Renal pelvis (tissue), 12 donors: ENCODE results near the gene SYCP3. TPM values are rescaled to one million over a fixed set of nuclear protein-coding genes. Genes with fewer than 3 reads are reported as not detected.

Experiments
- DNase-seq: peaks from one replicate; pipeline ENCODE4 v3.0.0-alpha.2; 2013
- long read RNA-seq, 16 experiments: transcript quantifications; one replicate each; lab custom pipeline, GENCODE V29; 2026
- polyA plus RNA-seq, 3 donors: library from polyadenylated mRNA; unstranded; fragments of 120-200 nt; gene quantifications; one replicate each; pipeline ENCODE4 v1.2.1, GENCODE V29; 2013; ENCODE audit not compliant: insufficient read length in 3 of 3

The SYCP3 gene
- 1 to 10 TPM in 1 of 3 donors, under 1 TPM in 2; 0.85 to 1.5 (median 0.97) TPM for polyA plus RNA-seq
- long read RNA-seq, donor 1, result 0 reads
- long read RNA-seq, donor 2, partial matches to known transcripts, result 39 of 77 reads
- long read RNA-seq, donor 2, other reads (novel, unspliced or antisense), result 38 of 77 reads
- long read RNA-seq, donor 3, result 0 reads
- long read RNA-seq, donor 4, result 0 reads
- long read RNA-seq, donor 5, result 0 reads
- long read RNA-seq, donor 6, result 0 reads
- long read RNA-seq, donor 7, partial matches to known transcripts, result 76 of 113 reads
- long read RNA-seq, donor 7, other reads (novel, unspliced or antisense), result 37 of 113 reads
- long read RNA-seq, donor 8, result 0 reads
- long read RNA-seq, donor 9, partial matches to known transcripts, result 52 of 91 reads
- long read RNA-seq, donor 9, other reads (novel, unspliced or antisense), result 39 of 91 reads
- long read RNA-seq, donor 10, result 0 reads
- long read RNA-seq, donor 11, partial matches to known transcripts, result 65 of 65 reads
- long read RNA-seq, donor 11, other reads (novel, unspliced or antisense), result 0 of 65 reads
- long read RNA-seq, donor 12, result 0 reads
- long read RNA-seq, donor 13, result 0 reads
- long read RNA-seq, donor 14, result 0 reads
- long read RNA-seq, donor 15, result 0 reads
- long read RNA-seq, donor 16, result 0 reads

DNA sequence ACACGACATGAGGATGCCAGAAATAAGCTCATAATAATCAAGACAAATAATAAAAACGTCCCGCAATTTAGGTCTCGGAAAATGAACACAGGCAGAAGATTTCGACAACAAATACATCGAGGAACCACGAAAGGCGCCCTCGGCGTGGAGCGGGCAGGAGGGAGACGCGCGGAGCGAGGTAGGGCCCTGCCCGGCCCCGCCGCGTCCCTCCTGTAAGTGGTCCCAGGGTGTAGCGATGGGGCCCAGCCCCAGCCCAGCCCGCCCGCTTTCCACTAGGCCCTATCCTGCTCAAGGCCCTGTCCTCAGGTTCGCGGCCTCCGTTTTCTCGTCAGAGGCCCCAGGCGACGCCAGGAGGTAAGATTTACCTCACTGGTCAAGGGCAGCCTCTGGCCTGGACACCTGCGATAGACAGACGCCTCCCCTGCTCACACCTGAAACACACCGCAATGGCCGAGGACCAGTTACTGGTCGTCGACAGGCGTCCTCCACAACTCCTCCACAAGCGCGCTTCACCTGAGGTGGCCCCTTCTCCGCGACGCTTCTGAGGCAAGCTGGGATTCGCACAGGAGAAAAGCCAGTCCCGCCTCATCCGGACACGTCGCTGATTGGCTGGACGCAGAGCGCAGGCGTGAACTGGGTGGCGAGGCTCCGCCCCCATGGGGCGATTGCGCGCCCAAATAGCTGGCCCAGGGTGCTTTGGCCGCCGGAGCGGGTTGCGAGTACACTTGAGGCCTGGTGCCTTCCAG, at the start of gene SYCP3:
Gene SYCP3, minus strand, starts transcription at position 543 of the 746 bp plus-strand sequence. CDS start 1,527 bp downstream, outside the sequence.
- DNase-seq, result no peak

- DNase-seq, result no peak
Measured at GRCh38 chr12:101785671-101786070, 46.4 kb upstream of the SYCP3 start.

- DNase-seq, result no peak
Measured at GRCh38 chr12:101784376-101784775, 45.1 kb upstream of the SYCP3 start.

DNA sequence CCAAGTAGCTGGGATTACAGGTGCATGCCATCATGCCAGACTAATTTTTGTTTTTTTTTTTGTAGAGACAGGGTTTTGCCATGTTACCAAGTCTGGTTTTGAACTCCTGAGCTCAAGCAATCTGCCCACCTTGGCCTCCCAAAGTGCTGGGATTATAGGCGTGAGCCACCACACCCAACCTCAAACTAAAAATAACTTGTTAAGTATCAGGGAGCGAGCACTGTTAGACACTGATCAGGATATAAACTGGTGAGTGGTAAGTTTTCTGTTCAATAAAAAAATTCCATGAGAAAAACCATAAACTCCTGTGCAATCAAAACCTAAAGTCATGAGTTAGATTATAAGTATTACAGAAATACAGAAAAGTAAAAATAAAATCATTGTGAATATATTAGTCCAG, 44.6 kb upstream of the SYCP3 start:
- no peak for DNase-seq

GRCh38 chr12:101783150-101783549, 43.9 kb upstream of the SYCP3 start:
- DNase-seq, result no peak

DNA sequence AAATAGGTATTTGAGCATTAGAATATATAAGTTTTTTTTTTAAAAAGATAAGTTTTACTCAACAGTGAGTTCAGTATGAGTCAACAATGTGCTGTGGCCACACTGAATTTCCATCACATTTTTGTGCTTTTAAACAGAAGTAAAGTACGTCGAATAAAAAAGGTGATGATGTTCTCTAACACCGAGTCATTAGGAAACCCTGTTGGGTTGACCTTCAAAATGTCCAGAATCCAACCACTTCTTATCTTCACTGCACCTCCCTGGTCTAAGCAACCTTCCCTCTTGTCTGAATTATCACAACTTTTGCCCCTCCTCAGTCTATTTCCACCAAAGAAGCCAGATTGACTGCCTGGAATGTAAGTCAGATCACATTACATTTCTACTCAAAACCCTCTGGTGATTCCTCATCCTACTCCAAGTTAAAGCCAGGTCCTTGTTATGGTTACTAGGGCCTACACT, 43.0 kb upstream of the SYCP3 start:
- DNase-seq, result no peak

GRCh38 chr12:101781834-101782233, 42.6 kb upstream of the SYCP3 start:
- DNase-seq, result no peak

DNA sequence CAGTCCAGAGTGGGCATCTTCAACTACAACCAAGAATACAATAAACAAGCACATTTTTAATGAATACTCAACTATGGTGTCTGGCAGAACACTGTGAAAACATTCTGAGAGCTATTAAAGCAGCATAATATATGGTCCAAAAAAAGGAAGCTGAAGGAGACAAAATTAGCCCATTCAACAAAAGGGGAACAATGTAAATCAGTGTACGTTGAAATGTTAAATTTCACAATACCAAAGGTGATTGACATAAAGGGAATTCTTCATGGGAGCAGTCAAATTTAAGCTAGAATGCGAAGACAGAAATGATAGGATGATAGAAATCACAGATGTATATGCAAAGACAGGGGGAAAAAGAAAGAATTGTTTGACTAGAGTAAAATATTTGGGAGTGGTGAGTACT, 41.3 kb upstream of the SYCP3 start:
- DNase-seq, result no peak

- DNase-seq, result no peak
Measured at GRCh38 chr12:101779626-101780025, 40.4 kb upstream of the SYCP3 start.

- no peak for DNase-seq
Measured at GRCh38 chr12:101779200-101779599, 39.9 kb upstream of the SYCP3 start.

DNA sequence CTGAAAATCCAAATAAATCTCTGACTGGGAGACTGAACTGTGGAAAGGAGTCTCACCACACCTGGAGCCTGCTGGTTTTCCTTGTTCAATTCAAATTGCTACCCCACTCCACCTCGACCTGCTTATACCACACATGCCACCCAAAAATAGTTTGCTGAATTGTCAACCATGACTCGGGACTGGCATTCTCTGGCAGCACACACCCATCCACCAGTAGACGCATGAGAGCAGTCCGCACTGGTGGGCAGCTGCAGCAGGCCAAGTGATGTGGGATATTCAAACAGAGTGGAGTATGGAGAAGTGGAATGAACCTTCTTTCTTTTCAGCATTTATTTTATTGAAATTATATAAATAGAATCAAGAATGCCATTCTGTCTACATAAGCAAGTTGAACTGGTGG, 38.7 kb upstream of the SYCP3 start:
- DNase-seq, result no peak

GRCh38 chr12:101777485-101777884, 38.2 kb upstream of the SYCP3 start:
- DNase-seq, result no peak

GRCh38 chr12:101775816-101776215, 36.6 kb upstream of the SYCP3 start:
- no peak for DNase-seq

DNA sequence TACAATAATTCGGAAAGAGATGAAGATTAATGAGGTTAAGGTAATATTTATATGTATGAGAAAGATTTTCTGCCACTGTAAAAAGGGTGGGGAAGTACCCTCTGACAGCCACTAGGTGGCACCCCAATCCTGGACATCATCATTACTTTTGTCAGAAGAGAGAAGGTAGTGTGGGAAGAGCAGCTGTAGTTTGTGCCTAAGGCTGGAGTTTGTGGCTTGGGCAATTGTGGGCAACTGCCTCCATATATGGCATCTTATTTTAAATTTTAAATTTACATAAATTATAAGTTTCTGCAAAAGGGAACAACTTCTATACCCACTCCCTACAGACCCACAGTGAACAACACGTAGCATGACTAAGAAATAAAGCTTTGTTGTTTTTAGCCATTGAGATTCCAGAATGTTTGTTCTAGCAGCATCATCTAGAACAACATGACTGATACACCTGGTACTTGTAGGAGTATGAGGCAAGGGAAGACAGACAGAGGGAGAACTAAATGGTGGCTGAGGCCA, 34.4 kb upstream of the SYCP3 start:
- DNase-seq, result peak; percentile 22

DNA sequence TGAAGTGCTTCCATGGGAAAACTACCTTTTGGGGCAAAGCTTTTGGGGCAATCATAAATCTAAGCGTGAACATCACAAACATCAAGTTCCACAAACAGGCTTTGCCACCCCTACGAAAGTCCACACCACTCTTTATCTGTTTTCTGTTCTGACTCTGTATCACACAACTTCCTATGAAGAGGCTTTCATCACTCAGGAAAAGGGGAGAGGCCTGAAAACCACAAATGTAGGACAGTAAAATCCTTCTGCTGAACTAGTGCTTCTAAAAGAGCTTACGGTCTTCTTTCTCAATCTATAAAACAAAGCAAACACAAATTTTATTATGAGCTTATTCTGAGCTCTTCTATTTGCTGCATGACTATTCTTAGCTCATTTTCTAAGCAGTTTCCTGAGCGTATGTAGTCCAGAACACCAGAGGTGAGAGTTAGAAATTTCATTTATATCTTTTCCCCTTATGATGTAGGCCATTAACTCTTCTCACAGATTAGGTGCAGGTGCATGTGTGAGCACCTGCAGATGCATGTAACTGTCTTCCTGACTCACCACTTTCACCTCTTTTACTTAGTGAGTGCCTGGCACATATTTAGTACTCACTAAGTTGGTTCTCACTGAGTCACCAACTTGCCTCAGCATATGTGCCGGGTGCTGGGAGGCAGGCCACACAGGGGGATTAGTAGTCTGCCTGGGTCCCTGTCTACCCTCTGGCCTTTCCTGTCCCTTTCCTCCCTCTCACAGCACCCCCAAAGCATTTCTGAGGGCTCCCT, 32.9 kb upstream of the SYCP3 start:
- no peak for DNase-seq

GRCh38 chr12:101769865-101770264, 30.6 kb upstream of the SYCP3 start:
- no peak for DNase-seq

- DNase-seq, result no peak
Measured at GRCh38 chr12:101768781-101769180, 29.5 kb upstream of the SYCP3 start.

DNA sequence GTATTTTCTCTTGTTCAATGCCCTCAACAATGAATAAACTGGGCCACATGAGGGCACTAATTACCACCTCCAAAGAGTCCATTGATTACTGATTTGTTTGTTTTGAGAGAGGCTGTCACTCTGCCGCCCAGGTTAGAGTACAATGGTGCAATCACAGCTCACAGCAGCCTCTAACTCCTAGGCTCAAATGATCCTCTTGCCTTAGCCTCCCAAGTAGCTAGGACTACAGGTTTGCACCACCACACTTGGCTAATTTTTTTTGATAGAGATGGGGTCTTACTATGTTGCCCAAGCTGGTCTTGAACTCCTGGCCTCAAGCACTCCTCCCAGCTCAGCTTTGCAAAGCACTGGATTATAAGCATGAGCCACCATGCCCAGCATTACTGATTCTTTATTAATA, 28.3 kb upstream of the SYCP3 start:
- no peak for DNase-seq

DNA sequence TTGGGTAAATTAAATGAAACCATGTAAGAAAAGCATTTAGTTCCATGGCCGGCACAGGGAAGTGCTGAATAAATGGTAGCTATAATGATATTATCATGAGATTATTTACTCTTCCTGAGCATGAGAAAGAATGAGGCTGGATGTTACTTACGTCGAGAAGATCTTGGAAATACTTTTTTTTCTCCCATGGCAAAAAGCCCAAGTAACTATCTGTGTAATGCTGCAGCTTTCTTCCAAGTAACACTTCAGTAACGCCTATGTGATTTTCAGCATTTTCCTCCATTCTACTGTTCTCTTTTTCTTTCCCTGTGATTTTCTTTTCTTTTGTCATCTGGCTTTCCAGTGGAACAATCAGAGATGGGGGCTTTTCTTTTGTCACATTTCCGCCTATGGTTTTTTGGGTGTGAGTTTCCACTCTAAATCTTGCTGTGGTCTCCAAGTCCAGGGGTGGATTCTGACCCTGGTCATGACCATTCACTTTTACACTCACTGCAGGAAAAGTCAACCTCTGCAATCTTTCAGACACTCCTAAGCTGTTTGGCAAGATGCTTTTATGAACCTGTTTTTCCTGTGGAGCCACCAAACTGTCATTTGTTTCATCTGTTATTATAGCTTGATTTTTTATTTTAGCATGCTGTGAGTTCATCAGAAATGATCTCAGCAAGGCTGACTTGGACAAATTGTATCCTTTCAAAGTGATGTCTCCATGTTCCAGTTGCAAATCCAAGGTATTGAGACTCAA, 25.0 kb upstream of the SYCP3 start:
- no peak for DNase-seq

GRCh38 chr12:101763246-101763931, 24.1 kb upstream of the SYCP3 start:
- no peak for DNase-seq
